HepG2 (cell line): ENCODE data around the gene OR2L13. TPM values are rescaled to one million over a fixed set of nuclear protein-coding genes. Genes with fewer than 3 reads are reported as not detected.

Experiments used
- ATAC-seq: fragments of 200-7000 bp; cut with Tn5 transposase; 3 replicates; pipeline ENCODE4 v1.9.1; 2020; ENCODE audit warnings: mild to moderate bottlenecking, moderate library complexity
- BruUV-seq: library from RNA; stranded (reverse); fragments of 400-500 nt; replicated peaks from 2 replicates; lab custom pipeline; 2021; lab: Mats Ljungman, UMichigan
- CTCF ChIA-PET: fragments of 300-600 bp; formaldehyde crosslinking; extraction: SDS; loops from one replicate; lab custom pipeline; 2021; ENCODE audit warnings: low total read pairs, inconsistent platforms, low intra/inter-chr PET ratio; lab: Yijun Ruan, JAX
- POLR2A ChIA-PET: fragments of 350-600 bp; sonication (Branson Sonifier 250); formaldehyde crosslinking; loops from one replicate; lab custom pipeline; 2020; ENCODE audit warnings: antibody characterized with exemption, inconsistent platforms; lab: Yijun Ruan, JAX
- DNase-seq: peaks from one replicate; pipeline ENCODE4 v3.0.0-alpha.2; 2015; ENCODE audit warnings: low spot score
- FAIRE-seq: peaks from 3 replicates; lab custom pipeline; 2011; peaks lifted over from hg19 to GRCh38; lab: Jason Lieb, UNC
- H2AFZ ChIP-seq: one replicate; pipeline ENCODE4 v1.6.1; 2011; ENCODE audit warnings: low read length, inconsistent platforms
- H3K27ac ChIP-seq: fragments of 300-600 bp; 3 replicates; pipeline ENCODE4 v1.8.0; 2011; ENCODE audit warnings: mixed run types, mild to moderate bottlenecking, mixed read lengths, low read length, inconsistent platforms; ENCODE audit not compliant: insufficient read depth; ENCODE audit errors: extremely low read length
- H3K27me3 ChIP-seq, 2 experiments: fragments of 200-600 bp in 1 of 2; 2 replicates in 1 of 2; 3 replicates in 1 of 2; pipeline versions ENCODE4 v1.6.0 to v1.8.0; 2011; ENCODE audit warnings: low read length in 2 of 2, mild to moderate bottlenecking in 2 of 2, moderate library complexity in 2 of 2, inconsistent platforms in 1 of 2; ENCODE audit not compliant: insufficient read depth in 2 of 2, control insufficient read depth in 1 of 2
- H3K36me3 ChIP-seq, 2 experiments: fragments of 200-600 bp in 1 of 2; replicated peaks in 1 of 2; 2 replicates in 1 of 2; 3 replicates in 1 of 2; pipeline versions ENCODE4 v1.5.1 to v1.8.0; 2011; ENCODE audit warnings: low read length in 2 of 2, inconsistent platforms in 1 of 2; ENCODE audit not compliant: insufficient read depth in 2 of 2, control insufficient read depth in 1 of 2
- H3K4me1 ChIP-seq: 2 replicates; pipeline ENCODE4 v1.5.1; 2012; ENCODE audit warnings: low read length, inconsistent platforms; ENCODE audit not compliant: insufficient read depth
- H3K4me2 ChIP-seq: 2 replicates; pipeline ENCODE4 v1.6.0; 2011; ENCODE audit warnings: low read depth, low read length, inconsistent platforms
- H3K4me3 ChIP-seq, 3 experiments: fragments of 200-600 bp in 1 of 3; sonication (generic), shearing (Covaris generic) in 1 of 3; replicated peaks in 1 of 3; 2 replicates each; pipeline ENCODE4 v1.5.1; 2011 to 2016; ENCODE audit warnings: low read length in 3 of 3, inconsistent platforms in 2 of 3, low read depth in 2 of 3, mild to moderate bottlenecking in 2 of 3, control low read depth in 1 of 3, mixed read lengths in 1 of 3; ENCODE audit not compliant: insufficient read depth in 1 of 3
- H3K79me2 ChIP-seq: one replicate; pipeline ENCODE4 v1.6.1; 2011; ENCODE audit warnings: low read length, inconsistent platforms; ENCODE audit not compliant: insufficient read depth
- H3K9ac ChIP-seq: 2 replicates; pipeline ENCODE4 v1.6.0; 2011; ENCODE audit warnings: mild to moderate bottlenecking, low read depth, low read length, inconsistent platforms; ENCODE audit not compliant: insufficient read depth
- H3K9me3 ChIP-seq: 2 replicates; pipeline ENCODE4 v1.5.1; 2012; ENCODE audit warnings: mild to moderate bottlenecking, low read length
- H4K20me1 ChIP-seq: 2 replicates; pipeline ENCODE4 v1.6.0; 2011; ENCODE audit warnings: inconsistent platforms, mild to moderate bottlenecking, low read length, moderate library complexity; ENCODE audit not compliant: insufficient read depth
- CHCHD3 ChIP-seq: sonication (generic); formaldehyde crosslinking; IDR thresholded peaks from 2 replicates; pipeline ENCODE4 v1.8.0; 2022; ENCODE audit warnings: mild to moderate bottlenecking, missing genetic modification reagents, moderate library complexity
- DNMT1 ChIP-seq: sonication (generic); formaldehyde crosslinking; IDR thresholded peaks from 2 replicates; pipeline ENCODE4 v1.5.1; 2020; ENCODE audit warnings: mild to moderate bottlenecking, missing genetic modification reagents
- GFI1 ChIP-seq: sonication (generic); formaldehyde crosslinking; IDR thresholded peaks from 2 replicates; pipeline ENCODE4 v1.5.0; 2020; ENCODE audit warnings: missing genetic modification reagents, mild to moderate bottlenecking, borderline replicate concordance
- GPN1 ChIP-seq: sonication (generic); formaldehyde crosslinking; IDR thresholded peaks from 2 replicates; pipeline ENCODE4 v1.5.1; 2020; ENCODE audit warnings: missing genetic modification reagents, borderline replicate concordance
- HDAC2 ChIP-seq: sonication (generic); formaldehyde crosslinking; IDR thresholded peaks from 2 replicates; pipeline ENCODE4 v1.4.0; 2020; ENCODE audit warnings: missing genetic modification reagents
- HMGXB4 ChIP-seq, 2 experiments: sonication (generic) in 1 of 2; formaldehyde crosslinking in 1 of 2; IDR thresholded peaks; 2 replicates each; pipeline versions ENCODE4 v1.4.0 to v1.6.1; 2018 to 2020; ENCODE audit warnings: missing genetic modification reagents in 2 of 2, borderline replicate concordance in 1 of 2, low read depth in 1 of 2, mild to moderate bottlenecking in 1 of 2, missing biosample characterization in 1 of 2
- KDM2A ChIP-seq: sonication (generic); formaldehyde crosslinking; IDR thresholded peaks from 2 replicates; pipeline ENCODE4 v1.4.0; 2020; ENCODE audit warnings: low read depth, missing genetic modification reagents, borderline replicate concordance
- MAFK ChIP-seq, 2 experiments: IDR thresholded peaks in 1 of 2; conservative IDR thresholded peaks in 1 of 2; 2 replicates each; pipeline ENCODE4 v1.6.1; 2011; ENCODE audit warnings: improper control_type of control experiment in 2 of 2, low read length in 2 of 2
- NFYB ChIP-seq: sonication (generic); formaldehyde crosslinking; IDR thresholded peaks from 2 replicates; pipeline ENCODE4 v1.4.0; 2020; ENCODE audit warnings: missing genetic modification reagents
- NR2C2 ChIP-seq: sonication (generic); formaldehyde crosslinking; IDR thresholded peaks from 2 replicates; pipeline ENCODE4 v1.4.0; 2020; ENCODE audit warnings: missing genetic modification reagents, mild to moderate bottlenecking, moderate library complexity, borderline replicate concordance
- ONECUT2 ChIP-seq: sonication (generic); formaldehyde crosslinking; IDR thresholded peaks from 2 replicates; pipeline ENCODE4 v1.4.0; 2020; ENCODE audit warnings: missing genetic modification reagents
- POLR2AphosphoS2 ChIP-seq: IDR thresholded peaks from 2 replicates; pipeline ENCODE4 v1.6.1; 2011; ENCODE audit warnings: low read depth, low read length, improper control_type of control experiment
- RAD21 ChIP-seq: fragments of 450-650 bp; formaldehyde crosslinking; IDR thresholded peaks from 2 replicates; pipeline ENCODE4 v1.5.0; 2020; ENCODE audit warnings: mild to moderate bottlenecking
- SIN3A ChIP-seq: IDR thresholded peaks from 2 replicates; pipeline ENCODE4 v1.6.1; 2011; ENCODE audit warnings: low read depth, mild to moderate bottlenecking, control low read depth, low read length, borderline replicate concordance
- ZNF205 ChIP-seq: IDR thresholded peaks from 2 replicates; pipeline ENCODE4 v1.6.1; 2018; ENCODE audit warnings: missing biosample characterization, missing genetic modification reagents
- ZNF335 ChIP-seq: sonication (generic); formaldehyde crosslinking; IDR thresholded peaks from 2 replicates; pipeline ENCODE4 v1.4.0; 2020; ENCODE audit warnings: missing genetic modification reagents
- ZNF496 ChIP-seq: sonication (generic); formaldehyde crosslinking; IDR thresholded peaks from 2 replicates; pipeline ENCODE4 v1.8.1; 2023; ENCODE audit warnings: mild to moderate bottlenecking, moderate library complexity, missing genetic modification reagents; ENCODE audit not compliant: insufficient replicate concordance
- ZNF770 ChIP-seq: sonication (generic); formaldehyde crosslinking; IDR thresholded peaks from 2 replicates; pipeline ENCODE4 v1.5.0; 2020; ENCODE audit warnings: mild to moderate bottlenecking, missing genetic modification reagents
- ZNF878 ChIP-seq: sonication (generic); formaldehyde crosslinking; IDR thresholded peaks from 2 replicates; pipeline ENCODE4 v1.8.1; 2023; ENCODE audit warnings: mild to moderate bottlenecking, missing genetic modification reagents, moderate library complexity
- ZSCAN25 ChIP-seq: sonication (generic); formaldehyde crosslinking; IDR thresholded peaks from 2 replicates; pipeline ENCODE4 v1.8.0; 2022; ENCODE audit warnings: mild to moderate bottlenecking, missing genetic modification reagents
- WGBS: methylation state at CpG from one replicate; pipeline ENCODE4 v1.1.6; 2017; ENCODE audit warnings: low lambda C conversion rate; 5-methylcytosine and 5-hydroxymethylcytosine counted together
- in situ Hi-C: cut with HindIII; loops from 2 replicates; pipeline ENCODE4 v1.10.0; 2017; ENCODE audit warnings: low pct_unique_long_range_greater_than_20kb; ENCODE audit not compliant: extremely low pct_ligation_motif_present
- intact Hi-C: fragments of 100-400 bp; cut with micrococcal nuclease; formaldehyde crosslinking; loops from one replicate; pipeline ENCODE4 v1.10.0; 2022; ENCODE audit not compliant: unreplicated experiment
- polyA plus RNA-seq, 8 experiments: library from polyadenylated mRNA; depleted of rRNA in 3 of 8; stranded (reverse) in 7 of 8; unstranded in 1 of 8; fragments of >200 nt; fragmentation: Illumina TruSeq in 4 of 8; extraction: Trizol in 4 of 8; gene quantifications; 2 replicates each; pipeline versions ENCODE4 v1.2.1 to v1.2.3, GENCODE V29; 2011 to 2016; ENCODE audit warnings: low read depth in 4 of 8, missing spikeins in 1 of 8, mixed read lengths in 1 of 8; ENCODE audit not compliant: insufficient read depth in 1 of 8
- total RNA-seq, 5 experiments: library from RNA; depleted of rRNA; stranded (reverse); fragments of >200 nt; fragmentation: Illumina TruSeq; extraction: Trizol; gene quantifications; 2 replicates each; pipeline ENCODE4 v1.2.3, GENCODE V29; 2016; ENCODE audit warnings: low read depth in 1 of 5
- TF ChIP-seq, protein P1 (sequence below): sonication (generic); formaldehyde crosslinking; IDR thresholded peaks from 2 replicates; pipeline ENCODE4 v1.4.0; 2020; ENCODE audit warnings: low read depth, mild to moderate bottlenecking, missing genetic modification reagents

Gene OR2L13
- total and polyA plus RNA-seq, 2 of the 13 experiments (the other 11 are each of a cell fraction or from before 2014, with no cell fraction given) = not detected

GRCh38 chr1:248094884-248095283, at the start of gene OR2L13 (continued):
- TF ChIP-seq MAFK (conservative IDR thresholded peaks at IDR 0.05 in 1 of 2, IDR thresholded peaks at IDR 0.05 in 1 of 2; ENCODE audit: low read length in 2 of 2) (no peak), RAD21 (CRISPR knock-in tag) (no peak), GFI1 (CRISPR knock-in tag) (no peak), NR2C2 (CRISPR knock-in tag) (no peak), CHCHD3 (no peak), DNMT1 (CRISPR knock-in tag) (no peak), ZNF335 (CRISPR knock-in tag) (no peak), HMGXB4 (CRISPR knock-in tag; IDR thresholded peaks at IDR 0.05; ENCODE audit: borderline replicate concordance in 1 of 2, low read depth in 1 of 2) (no peak)
- TF ChIP-seq, protein P1, sequence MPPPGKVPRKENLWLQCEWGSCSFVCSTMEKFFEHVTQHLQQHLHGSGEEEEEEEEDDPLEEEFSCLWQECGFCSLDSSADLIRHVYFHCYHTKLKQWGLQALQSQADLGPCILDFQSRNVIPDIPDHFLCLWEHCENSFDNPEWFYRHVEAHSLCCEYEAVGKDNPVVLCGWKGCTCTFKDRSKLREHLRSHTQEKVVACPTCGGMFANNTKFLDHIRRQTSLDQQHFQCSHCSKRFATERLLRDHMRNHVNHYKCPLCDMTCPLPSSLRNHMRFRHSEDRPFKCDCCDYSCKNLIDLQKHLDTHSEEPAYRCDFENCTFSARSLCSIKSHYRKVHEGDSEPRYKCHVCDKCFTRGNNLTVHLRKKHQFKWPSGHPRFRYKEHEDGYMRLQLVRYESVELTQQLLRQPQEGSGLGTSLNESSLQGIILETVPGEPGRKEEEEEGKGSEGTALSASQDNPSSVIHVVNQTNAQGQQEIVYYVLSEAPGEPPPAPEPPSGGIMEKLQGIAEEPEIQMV (CRISPR knock-in tag) = no peak
- TF ChIP-seq, all 625 proteins: peak for 0

DNA sequence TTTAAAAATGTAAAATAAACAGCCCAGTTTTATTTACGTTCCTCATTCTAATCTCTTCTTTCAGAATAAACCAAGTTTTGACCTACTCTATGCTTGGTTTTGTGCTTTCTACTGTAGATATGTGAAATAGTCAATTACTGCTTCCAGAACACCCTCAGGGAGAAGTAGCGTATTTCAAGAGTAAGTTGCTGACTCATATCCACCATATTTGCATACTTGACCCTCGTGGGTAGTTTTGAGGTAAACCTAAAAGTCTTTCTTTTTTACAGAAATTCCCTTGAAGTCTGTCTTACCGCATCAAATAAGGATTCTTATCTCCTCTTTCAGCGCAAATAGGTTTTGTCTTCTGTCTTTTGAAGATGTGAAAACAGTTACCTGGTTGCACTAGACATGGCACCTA, 49.8 kb upstream of the OR2L13 start:
- ChIA-PET POLR2A (no interaction called here), CTCF (no interaction called here)
- H3K27ac ChIP-seq = no peak overlapping the region
- ATAC-seq (no peak), DNase-seq (no peak), FAIRE-seq (no peak)
- in situ Hi-C loops = no loop called here
- no peaks in the 10 kb centered on the region for H3K27me3 ChIP-seq
- no peaks in the 10 kb centered on the region for H3K79me2 ChIP-seq
- no peak overlapping the region for H3K9ac ChIP-seq
- 28% methylated on average over 5 of the region's 5 CpGs for WGBS
- no peak overlapping the region for H2AFZ ChIP-seq
- no peak overlapping the region for H3K4me2 ChIP-seq
- no peak overlapping the region for H3K4me3 ChIP-seq
- H3K4me1 ChIP-seq = no peaks in the 10 kb centered on the region
- intact Hi-C loops = no loop called here
- H3K9me3 ChIP-seq = peaks cover 71% of the 10 kb centered on the region
- no TSS peak for BruUV-seq
- H4K20me1 ChIP-seq = no peaks in the 10 kb centered on the region
- H3K36me3 ChIP-seq = no peaks in the 10 kb centered on the region
- TF ChIP-seq NFYB (CRISPR knock-in tag) = no peak
- TF ChIP-seq SIN3A = no peak
- no peak for TF ChIP-seq ZNF496 (CRISPR knock-in tag)
- TF ChIP-seq KDM2A (CRISPR knock-in tag) = no peak
- no peak for TF ChIP-seq POLR2AphosphoS2
- TF ChIP-seq GPN1 (CRISPR knock-in tag) = no peak
- no peak for TF ChIP-seq ZNF878
- TF ChIP-seq HDAC2 (CRISPR knock-in tag) = no peak
- no peak for TF ChIP-seq ONECUT2 (CRISPR knock-in tag)
- TF ChIP-seq ZNF770 (CRISPR knock-in tag) = no peak
- no peak for TF ChIP-seq ZNF205 (CRISPR knock-in tag)
- TF ChIP-seq ZSCAN25 (CRISPR knock-in tag) = no peak
